Tongue (tissue), 2 donors: Measurements from ENCODE around the gene SNRPD1. TPM values are rescaled to one million over a fixed set of nuclear protein-coding genes. Genes with fewer than 3 reads are reported as not detected.
"Not testable (repeated sequence)": the region's sequence is repeated elsewhere in the genome, so short reads cannot be mapped to it uniquely, and the experiment has no call there.

Experiments used
- DNase-seq: peaks from one replicate; pipeline ENCODE4 v3.0.0-alpha.2; 2015
- total RNA-seq: library from RNA; depleted of rRNA; stranded (reverse); fragments of >200 nt; gene quantifications from one replicate; pipeline ENCODE4 v1.2.3, GENCODE V29; 2014

The SNRPD1 gene
- total RNA-seq: 11.5 TPM

DNA sequence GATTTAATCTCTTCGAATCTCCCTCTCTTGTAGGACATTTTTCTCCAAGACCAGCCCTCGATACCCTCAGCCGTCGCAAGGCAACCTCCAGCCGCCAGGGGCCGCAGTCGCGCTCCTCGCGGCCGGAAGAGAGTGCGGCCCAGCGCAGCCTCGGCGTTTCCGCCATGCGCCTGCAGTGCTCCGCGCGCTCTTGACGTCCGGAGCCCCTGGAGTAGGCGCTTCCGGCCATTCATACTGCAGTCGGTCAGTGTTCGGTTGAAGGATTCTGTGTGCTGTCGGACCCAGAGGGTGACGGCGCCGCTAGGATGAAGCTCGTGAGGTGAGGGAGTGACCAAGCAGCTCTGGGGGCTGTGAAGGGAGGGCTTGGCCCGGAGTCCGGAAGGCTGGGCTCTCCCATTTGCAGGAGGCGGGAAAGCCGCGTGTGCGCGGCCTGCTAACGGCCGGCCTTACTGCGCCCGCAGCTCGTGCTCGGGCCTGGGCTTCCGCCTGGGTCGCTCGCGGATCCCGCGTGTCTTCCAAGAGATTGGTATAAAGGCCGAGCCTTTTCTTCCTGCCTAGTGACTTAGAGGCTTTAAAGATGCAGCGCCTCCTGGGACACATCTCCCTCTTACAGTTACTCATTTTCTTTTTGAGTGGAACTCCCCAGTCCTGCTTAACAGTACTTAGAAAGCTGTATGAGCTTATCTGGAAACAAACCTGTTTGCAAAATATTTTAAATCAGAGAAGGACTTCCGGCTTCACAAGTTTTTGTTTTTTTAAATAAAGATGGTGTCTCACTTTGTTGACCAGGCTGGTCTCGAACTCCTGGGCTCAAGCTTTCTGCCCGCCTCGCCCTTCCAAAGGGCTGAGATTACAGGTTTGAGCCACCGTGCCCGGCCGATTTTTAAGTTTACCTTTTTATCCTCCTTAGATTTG is at the start of gene SNRPD1:
Gene SNRPD1 (plus strand): TSS at position 190 of the 915 bp plus-strand sequence. CDS start 116 bp downstream, at position 306.
- DNase-seq: peak; percentile 95

DNA sequence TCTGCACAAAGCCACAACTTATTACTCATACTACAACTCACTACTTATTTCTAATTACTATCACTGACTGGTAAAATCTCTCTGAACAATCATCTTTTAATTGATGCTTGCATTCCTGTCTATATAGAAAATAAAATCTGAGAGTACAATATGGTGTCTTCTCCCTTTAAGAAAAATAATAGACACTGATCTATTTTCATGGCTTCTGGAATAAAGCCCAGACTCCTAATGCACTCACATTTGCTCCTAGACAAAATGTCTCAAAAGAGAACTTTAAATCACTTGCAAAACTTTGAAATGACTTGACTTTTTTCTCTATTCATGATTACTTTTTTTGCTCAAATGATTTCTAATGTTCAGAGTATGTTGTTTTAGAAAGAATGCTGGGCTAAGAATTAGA is 40.3 kb upstream of the SNRPD1 start:
- no peak for DNase-seq

DNA sequence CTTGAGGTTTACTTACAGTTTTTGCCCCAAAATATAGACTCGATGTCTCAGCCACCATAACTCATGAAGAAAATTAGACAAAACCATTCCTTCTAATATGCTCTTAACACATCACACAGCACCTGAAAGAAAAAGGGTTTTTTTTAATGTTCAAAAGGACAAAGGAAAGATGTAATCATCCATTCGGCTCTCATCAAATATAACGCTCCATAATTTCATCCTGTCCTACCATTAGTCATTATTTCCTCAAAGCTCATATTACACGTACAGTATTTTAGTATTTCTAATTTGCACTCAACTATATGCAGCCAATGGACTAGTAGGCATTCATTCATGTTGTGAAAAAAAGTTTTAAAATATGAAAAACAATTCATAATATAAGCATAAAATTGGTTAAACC is 36.5 kb upstream of the SNRPD1 start:
- DNase-seq: no peak

DNA sequence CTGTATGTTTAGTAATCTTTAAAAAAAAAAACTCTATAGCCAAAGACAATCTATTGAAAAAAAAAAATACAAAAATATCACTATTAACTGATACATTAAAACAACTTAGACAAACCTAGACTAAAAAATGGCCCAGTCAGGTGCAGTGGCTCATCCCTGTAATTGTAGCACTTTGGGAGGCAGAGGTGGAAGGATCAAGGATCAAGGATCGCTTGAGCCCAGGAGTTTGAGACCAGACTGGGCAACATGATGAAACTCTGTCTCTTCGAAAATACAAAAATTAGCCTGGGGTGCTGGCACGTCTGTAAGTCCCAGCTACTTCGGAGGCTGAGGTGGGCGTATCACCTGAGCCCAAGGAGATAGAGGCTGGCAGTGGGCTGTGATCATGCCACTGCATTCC is 27.7 kb upstream of the SNRPD1 start:
- no peak for DNase-seq

DNA sequence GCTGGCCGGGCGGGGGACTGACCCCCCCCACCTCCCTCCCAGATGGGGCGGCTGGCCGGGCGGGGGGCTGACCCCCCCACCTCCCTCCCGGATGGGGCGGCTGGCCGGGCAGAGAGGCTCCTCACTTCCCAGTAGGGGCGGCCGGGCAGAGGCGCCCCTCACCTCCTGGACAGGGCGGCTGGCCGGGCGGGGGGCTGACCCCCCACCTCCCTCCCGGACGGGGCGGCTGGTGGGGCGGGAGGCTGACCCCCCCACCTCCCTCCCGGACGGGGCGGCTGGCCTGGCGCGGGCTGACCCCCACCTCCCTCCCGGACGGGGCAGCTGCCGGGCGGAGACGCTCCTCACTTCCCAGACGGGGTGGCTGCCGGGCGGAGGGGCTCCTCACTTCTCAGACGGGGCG is 19.8 kb upstream of the SNRPD1 start:
- DNase-seq: not testable (repeated sequence)

DNA sequence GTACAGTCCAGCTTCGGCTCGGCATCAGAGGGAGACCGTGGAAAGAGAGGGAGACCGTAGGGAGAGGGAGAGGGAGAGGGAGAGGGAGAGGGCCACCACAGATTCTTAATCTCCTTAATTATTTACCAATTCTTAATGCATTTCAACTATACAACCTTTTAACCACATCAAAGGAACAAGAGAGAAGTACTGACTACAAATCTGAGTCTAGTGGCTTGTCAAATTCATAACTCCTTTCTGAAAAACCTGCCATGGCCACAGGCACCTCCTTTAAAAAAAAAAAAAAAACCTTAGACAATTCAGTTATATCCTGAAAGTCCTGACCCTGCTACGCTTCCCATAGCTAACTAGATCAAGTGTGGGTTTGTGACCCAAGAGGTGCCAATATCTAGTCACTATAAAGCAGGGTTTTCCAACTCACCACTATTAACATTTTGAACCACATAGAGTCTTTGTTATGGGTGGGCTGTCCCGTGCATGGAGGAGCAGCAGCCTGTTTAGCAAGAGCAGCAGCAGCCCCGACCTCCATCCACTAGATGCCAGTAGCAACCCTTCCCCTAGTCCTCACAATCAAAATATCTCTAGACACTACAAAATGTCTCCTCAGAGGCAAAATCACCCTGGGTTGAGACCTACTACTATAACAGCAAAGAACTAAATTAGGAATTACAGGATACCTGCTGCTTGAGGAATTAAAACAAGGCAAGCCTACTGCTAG is 18.4 kb upstream of the SNRPD1 start:
- DNase-seq: no peak

DNA sequence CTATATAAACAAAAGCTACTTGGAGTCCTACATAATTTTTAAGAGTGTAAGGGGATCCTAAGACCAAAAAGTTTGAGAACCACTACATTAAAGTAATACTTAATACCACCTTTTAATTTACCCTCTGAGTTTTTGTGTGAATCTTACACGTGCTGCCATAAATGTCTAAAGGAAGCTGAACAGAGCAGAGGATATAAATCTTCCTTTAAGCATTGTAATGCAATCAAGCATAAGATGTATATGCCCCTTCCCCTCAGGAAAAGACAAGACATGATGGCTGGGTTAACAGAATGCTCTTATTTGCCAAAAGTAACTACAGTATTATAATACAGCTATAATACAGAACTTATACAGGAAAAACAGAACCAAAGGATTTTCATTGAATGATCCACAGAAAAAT is 14.5 kb upstream of the SNRPD1 start:
- no peak for DNase-seq

DNA sequence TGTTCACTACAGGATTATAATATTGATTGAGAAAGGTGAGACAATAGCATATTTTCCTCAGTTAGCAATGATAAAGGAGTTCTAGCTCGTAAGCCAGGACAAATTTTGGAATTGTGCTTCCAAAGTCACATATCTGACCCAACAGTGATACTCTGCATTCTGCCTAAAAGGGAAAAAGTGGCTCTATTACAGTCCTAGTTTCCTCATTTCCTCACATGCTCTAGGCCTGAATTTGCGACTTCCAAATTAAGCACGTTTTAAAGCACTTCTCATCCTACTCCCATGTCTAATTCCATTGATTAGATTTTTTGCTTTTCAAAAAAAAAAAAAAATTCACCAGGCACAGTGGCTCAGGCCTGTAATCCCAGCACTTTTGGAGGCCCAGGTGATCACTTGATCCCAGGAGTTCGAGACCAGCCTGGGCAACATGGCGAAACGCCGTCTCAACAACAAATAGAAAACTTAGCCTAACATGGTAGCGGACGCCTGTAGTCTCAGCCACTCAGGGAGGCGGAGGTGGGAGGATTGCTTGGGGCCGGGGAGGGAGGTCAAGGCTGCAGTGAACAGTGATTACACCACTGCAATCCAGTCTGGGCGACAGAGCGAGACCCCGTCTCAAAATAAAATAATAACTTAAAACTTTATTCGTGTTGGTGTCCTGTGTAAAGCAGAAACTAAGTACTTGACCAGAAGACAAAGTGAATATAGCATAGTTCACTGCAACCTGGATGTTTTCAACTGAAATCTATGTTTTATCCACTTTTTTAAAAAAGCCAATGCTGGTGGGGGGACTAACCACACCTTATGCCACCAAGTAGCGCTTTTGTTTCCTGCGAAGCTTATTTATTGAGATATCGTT is 13.2 kb upstream of the SNRPD1 start:
- no peak for DNase-seq

DNA sequence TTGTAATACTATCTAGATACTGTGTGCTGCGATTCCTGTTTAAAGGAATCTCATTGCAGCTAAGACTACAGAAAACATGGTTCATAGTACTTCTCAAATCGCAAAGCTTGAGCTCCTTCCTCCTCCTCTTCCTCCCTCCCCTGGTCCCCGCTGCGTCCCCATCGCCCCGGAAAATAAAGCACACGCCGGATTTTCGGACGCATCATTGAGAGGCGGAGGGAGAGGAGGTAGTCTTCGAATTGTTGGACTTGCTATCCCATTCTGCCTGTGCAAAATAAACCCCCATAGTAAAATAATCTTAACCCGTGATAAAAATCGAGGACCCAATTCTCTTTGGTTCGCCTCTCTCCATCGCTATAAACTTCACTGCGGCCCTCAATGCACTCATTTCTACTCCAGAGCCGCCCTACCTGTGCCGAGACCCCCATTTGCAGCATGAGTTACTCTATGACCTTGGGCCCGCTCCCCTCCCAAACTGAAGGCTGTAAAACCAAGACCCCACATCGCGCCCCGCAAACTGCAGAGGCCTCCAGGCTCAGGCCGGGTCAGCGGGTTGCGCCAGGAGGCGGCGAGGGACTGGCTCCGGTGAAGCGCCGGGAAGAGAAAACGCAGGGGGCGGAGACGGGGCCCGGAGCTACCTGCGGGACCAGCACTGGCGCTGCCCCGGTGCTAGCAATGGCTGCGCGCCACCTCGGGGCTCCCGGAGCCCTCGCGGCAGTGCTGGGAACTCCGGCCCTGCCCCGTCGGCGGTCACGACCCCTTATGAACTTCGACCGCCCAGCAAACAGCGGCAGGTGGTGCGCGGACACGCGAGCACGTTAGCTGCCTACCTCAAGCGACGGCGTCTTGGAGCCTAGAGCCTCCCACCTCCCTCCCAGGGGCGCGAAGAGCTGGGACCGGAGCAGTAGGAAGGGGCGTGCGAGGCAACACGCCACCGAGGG is 12.3 kb upstream of the SNRPD1 start:
- DNase-seq: peak; percentile 25

DNA sequence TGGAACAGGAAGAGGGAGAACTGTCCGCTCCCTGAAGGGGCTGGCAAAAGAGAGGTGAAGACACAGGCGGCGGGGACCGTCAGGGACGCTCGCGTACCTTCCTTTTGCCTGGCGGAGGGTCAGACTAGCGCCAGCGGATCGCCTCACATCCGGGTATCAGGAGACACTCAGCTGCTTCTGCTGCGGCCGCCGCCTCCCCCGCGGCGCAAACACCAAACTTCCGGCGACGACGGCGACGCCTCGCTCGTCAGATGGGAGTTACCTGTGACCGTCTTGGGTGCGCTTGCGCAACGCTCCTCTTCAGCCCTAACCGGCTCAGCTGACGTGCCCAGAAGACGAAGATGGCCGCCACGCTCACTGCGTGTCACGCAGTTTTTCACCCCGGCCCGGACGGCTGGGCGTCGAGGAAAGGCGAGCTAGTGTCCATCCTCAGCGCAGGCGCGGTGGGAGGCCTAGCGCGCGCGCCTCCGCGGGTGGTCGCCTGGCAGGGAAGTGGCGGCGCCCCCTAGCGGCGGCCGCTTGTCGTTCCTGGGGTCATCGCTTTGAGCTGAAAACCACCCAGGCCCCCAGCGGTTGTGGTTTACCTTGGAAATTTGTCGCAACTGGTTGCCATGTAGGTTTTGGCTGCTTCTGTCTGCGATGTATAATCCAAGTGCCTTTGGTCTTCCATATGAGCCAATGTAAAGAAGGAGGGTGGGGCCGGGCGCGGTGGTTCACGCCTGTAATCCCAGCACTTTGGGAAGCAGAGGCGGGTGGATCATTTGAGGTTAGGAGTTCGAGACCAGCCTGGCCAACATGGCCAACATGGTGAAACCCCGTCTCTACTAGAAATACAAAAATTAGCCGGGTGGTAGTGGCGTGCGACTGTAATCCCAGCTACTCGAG is 11.3 kb upstream of the SNRPD1 start, which contains the start of gene ESCO1:
Gene ESCO1 (minus strand): TSS at position 179 of the 885 bp plus-strand sequence. CDS start 25,861 bp downstream, outside the sequence.
- DNase-seq: peak; percentile 98

DNA sequence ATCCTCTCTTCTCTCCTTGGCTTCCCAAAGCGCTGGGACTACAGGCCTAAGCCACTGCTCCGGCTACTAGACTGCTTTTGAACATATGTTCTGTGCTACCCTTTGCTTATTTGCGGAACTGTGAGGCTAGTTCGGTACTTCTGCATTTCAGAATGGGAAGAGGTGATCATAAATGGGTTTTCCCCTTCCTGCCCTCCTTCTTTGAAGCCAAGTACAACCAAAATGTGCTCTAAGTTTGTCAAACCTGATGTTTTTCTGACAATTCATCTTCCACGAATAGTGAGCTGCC is 9.9 kb upstream of the SNRPD1 start:
- no peak for DNase-seq

DNA sequence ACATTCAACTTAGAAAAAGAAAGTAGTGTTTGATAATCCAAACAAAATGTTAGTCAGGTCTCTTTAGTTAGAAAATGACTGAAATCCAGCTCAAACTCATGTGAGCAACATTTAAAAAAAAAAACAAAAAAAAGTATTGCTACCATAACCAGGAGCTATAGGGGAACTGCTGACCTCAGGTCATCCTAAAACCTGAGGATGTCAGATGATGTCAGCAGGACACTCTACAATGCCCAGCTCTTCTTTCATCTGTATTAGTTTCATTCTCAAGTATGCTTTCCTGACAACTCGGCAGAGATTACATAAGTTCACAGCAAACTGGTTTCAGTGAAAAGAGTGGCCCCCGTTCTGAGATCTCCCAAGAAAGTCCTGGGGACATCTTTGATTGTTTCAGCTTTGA is 7.4 kb upstream of the SNRPD1 start:
- DNase-seq: no peak

DNA sequence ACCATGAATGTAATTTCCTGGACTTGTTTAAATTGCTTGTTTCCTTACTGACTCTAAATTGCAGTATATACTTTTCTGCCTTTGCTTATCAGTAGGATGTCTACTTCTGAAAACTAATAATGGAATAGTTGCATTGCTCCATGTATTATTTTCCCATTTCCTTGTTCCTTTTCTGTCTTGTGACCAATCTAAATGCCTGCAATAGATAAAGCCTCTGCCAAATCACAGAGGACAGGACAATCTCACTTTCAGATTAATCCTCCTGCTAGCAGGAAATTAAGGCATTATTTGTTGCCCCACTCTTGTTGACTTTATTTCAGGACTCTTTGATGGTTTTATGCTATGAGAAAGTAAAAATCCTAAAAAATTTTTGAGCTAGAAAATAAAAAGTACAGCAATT is 6.9 kb upstream of the SNRPD1 start:
- no peak for DNase-seq

DNA sequence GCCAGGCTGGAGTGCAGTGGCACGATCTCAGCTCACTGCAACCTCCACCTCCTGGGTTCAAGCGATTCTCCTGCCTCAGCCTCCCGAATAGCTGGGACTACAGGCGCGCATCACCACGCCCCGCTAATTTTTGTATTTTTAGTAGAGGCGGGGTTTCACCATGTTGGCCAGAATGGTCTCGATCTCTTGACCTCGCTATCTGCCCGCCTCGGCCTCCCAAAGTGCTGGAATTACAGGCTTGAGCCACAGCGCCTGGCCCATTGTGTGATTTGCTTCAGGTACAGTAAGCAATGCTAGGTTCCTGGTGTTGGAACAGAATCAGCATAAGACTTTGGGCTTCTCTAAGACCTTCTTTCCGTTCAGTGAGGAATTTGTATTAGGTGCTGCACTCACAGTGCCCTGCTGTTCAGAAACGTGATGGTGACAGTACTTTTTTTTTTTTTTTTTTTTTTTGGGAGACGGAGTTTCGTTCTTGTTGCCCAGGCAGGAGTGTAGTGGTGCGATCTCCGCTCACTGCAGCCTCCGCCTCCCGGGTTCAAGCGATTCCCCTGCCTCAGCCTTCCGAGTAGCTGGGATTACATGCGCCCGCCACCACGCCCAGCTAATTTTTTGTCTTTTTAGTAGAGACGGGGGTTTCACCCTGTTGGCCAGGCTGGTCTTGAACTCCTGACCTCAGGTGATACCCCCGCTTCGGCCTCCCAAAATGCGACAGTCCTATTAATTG is 551 bp upstream of the SNRPD1 start:
- not testable (repeated sequence) for DNase-seq

DNA sequence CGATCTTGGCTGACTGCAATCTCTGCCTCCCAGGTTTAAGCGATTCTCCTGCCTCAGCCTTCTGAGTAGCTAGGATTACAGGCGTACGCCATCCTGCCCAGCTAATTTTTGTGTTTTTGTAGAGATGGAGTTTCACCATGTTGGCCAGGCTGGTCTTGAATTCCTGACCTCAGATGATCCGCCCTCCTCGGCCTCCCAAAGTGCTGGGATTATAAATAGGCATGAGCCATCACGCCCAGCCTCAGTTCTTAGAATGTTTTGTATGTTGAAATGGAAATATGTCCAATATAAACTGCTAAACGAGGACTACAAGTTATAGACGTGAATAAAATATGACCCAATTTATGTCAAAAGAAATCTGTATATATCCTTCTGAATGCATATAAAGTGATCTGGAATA is 9.5 kb downstream of the SNRPD1 start:
- DNase-seq: not testable (repeated sequence)

DNA sequence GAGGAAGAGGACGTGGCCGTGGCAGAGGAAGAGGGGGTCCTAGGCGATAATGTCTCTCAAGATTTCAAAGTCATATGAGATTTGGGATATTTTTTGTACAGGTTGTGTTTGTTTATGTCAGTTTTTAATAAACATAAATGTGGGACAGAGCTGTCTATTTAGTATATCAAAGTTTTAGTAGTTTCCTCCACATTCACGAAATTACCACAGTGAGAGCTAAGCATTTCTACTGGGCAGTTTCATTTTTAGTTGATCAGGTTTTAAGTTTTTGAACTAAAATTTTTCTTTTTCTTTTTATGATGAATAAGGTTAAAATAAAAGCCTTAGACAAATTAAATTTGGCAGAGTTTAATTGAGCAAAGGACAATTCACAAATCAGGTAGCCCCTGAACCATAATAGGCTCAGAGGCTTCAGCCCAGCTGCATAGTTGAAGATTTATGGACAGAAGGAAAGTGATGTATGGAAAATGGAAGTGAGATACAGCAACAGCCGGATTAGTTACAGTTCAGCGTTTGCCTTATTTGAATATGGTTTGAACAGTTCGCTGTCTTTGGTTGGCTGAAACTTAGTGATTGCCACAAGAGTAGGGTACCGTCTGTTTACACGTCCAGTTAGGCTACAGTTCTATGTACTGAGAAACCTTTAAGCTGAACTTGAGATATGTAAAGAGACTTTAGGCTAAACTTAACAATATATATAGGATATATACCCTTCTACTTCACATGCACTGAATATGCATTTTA is 17.1 kb downstream of the SNRPD1 start:
- no peak for DNase-seq

DNA sequence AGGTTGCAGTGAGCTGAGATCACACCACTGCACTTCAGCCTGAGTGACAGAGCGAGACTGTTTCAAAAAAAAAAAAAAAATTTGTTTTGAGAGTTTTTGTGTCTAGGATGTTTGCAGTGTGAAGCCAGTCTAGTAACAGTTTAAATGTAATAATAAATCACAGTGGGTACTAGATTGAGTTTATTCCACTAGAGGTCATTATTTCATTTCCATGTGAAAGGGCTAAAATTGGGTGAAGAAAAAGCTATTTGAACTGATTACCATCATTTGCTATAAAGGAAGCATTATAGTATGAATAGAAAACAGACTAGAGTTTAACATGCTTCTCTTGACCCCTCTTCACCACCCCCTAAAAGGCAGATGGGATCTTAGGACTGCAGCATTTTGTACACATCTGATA is 20.3 kb downstream of the SNRPD1 start:
- no peak for DNase-seq

DNA sequence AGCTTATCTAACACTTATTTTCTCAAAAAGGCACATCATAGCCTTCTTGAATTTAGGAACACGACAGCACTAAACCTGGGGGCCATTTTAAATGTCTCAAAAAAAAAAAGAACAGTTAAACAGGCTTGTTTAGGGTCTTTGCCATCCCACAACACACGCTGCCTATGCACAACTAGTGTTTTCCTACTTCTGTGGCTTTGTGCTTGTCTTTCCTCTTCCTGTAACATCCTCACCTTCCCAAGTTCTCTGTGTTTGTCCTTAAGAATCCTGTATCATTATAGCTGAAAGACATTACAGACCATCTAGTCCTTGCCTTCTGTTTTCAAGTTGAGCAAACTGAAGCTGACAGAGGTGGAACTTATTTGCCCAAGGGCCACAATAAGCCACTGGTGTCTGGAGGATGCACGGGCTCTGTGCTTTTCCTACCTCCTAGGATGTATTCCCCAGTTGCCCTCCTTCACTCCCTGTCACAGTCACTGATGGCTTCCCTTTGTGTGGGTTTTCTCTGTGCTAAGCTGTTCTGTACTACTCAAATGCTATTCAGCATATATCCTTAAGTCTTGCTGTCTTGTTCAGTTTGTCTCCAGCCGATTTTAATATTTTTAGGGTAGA is 22.6 kb downstream of the SNRPD1 start:
- DNase-seq: no peak

DNA sequence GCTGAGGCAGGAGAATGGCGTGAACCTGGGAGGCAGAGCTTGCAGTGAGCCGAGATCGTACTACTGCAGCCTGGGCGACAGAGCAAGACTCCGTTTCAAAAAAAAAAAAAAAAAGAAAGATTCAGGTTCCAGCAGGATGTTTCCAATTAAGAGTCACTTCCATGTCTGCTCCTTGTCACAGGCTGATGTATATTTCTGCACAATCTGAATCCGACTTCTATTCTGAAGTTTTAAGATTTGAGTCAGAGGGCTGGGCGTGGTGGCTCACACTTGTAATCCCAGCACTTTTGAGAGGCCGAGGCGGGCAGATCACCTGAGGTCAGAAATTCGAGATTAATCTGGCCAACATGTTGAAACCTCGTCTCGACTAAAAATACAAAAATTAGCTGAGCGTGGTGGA is 24.7 kb downstream of the SNRPD1 start:
- DNase-seq: no peak
